ENCODE results near the gene WRNIP1. TPM values are rescaled to one million over a fixed set of nuclear protein-coding genes. Genes with fewer than 3 reads are reported as not detected.
A peak's percentile ranks its signal among the peaks of the same experiment; 100 is the strongest.

Gene WRNIP1
- total and polyA plus RNA-seq, 9 of the 15 experiments (the other 6 are each of a cell fraction or from before 2014, with no cell fraction given), result 13.2 to 63.6 (median 48.6) TPM

DNA sequence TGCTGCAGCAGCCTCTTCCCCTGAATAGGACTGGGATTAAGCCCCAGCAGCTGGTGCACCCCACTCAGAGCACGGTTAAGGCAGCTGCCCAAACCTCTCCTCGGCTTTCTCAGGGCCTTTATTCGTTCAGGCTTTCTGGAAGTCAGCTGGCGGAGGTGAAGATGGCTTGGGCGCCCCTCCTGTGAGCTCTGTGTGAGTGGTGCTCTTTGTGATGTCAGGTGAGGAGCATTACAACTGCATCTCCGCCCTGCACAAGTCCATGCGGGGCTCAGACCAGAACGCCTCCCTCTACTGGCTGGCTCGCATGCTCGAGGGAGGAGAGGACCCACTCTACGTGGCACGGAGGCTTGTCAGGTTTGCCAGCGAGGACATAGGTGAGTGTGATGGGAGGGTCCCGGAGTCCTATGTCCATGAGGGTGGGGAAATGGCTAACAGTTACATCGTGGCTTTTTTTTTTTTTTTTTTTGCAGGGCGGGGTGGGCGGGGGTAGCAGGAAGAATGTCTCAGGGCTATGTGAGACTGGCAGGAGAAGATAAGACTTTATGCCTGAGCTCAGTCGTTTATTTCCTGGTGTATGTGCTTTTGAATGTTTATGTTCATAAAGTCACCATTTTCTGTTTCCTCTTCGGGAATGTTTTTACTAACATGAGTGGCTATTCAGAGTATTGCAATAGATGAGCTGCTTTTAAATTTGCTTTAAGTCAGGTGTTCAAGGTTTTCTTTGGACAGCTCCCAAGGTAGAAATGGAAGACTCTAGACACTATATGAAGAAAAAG lies 18.2 kb downstream of the WRNIP1 start (continued):
- TF ChIP-seq, protein P1, sequence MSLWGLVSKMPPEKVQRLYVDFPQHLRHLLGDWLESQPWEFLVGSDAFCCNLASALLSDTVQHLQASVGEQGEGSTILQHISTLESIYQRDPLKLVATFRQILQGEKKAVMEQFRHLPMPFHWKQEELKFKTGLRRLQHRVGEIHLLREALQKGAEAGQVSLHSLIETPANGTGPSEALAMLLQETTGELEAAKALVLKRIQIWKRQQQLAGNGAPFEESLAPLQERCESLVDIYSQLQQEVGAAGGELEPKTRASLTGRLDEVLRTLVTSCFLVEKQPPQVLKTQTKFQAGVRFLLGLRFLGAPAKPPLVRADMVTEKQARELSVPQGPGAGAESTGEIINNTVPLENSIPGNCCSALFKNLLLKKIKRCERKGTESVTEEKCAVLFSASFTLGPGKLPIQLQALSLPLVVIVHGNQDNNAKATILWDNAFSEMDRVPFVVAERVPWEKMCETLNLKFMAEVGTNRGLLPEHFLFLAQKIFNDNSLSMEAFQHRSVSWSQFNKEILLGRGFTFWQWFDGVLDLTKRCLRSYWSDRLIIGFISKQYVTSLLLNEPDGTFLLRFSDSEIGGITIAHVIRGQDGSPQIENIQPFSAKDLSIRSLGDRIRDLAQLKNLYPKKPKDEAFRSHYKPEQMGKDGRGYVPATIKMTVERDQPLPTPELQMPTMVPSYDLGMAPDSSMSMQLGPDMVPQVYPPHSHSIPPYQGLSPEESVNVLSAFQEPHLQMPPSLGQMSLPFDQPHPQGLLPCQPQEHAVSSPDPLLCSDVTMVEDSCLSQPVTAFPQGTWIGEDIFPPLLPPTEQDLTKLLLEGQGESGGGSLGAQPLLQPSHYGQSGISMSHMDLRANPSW (CRISPR knock-in tag; IDR thresholded peaks at IDR 0.05), result no peak
- TF ChIP-seq ZNF766 (CRISPR knock-in tag; conservative IDR thresholded peaks at IDR 0.05) (no peak), GATA2 (CRISPR knock-in tag; IDR thresholded peaks at IDR 0.05) (no peak), NFE2L1 (tag; IDR thresholded peaks at IDR 0.05; ENCODE audit: borderline replicate concordance, low read depth) (no peak), ZBTB17 (CRISPR knock-in tag; IDR thresholded peaks at IDR 0.05) (peak; percentile 59; the same call in 1 of the 2 replicates), TBP (optimal IDR thresholded peaks at IDR 0.05; ENCODE audit: low read depth, low read length) (no peak), FOXK2 (conservative IDR thresholded peaks at IDR 0.05 in 1 of 2, IDR thresholded peaks at IDR 0.05 in 1 of 2; ENCODE audit: low read depth in 2 of 2) (no peak; a peak in 1 of 4 replicates), SNRNP70 (optimal IDR thresholded peaks at IDR 0.05; ENCODE audit: low read depth, low read length) (peak; percentile 48), MYC (IDR thresholded peaks at IDR 0.05; ENCODE audit: low read depth, low read length) (peak; percentile 72), MYC (CRISPR knock-in tag; IDR thresholded peaks at IDR 0.05; ENCODE audit: borderline replicate concordance, low read depth) (no peak), RBM17 (IDR thresholded peaks at IDR 0.05; ENCODE audit: borderline replicate concordance, low read depth, low read length) (no peak), CBFA2T3 (IDR thresholded peaks at IDR 0.05) (peak; percentile 41; the same call in 1 of the 2 replicates)
- TF ChIP-seq, protein P2, sequence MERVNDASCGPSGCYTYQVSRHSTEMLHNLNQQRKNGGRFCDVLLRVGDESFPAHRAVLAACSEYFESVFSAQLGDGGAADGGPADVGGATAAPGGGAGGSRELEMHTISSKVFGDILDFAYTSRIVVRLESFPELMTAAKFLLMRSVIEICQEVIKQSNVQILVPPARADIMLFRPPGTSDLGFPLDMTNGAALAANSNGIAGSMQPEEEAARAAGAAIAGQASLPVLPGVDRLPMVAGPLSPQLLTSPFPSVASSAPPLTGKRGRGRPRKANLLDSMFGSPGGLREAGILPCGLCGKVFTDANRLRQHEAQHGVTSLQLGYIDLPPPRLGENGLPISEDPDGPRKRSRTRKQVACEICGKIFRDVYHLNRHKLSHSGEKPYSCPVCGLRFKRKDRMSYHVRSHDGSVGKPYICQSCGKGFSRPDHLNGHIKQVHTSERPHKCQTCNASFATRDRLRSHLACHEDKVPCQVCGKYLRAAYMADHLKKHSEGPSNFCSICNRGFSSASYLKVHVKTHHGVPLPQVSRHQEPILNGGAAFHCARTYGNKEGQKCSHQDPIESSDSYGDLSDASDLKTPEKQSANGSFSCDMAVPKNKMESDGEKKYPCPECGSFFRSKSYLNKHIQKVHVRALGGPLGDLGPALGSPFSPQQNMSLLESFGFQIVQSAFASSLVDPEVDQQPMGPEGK (CRISPR knock-in tag; IDR thresholded peaks at IDR 0.05; ENCODE audit: borderline replicate concordance), result no peak
- TF ChIP-seq, protein P3, sequence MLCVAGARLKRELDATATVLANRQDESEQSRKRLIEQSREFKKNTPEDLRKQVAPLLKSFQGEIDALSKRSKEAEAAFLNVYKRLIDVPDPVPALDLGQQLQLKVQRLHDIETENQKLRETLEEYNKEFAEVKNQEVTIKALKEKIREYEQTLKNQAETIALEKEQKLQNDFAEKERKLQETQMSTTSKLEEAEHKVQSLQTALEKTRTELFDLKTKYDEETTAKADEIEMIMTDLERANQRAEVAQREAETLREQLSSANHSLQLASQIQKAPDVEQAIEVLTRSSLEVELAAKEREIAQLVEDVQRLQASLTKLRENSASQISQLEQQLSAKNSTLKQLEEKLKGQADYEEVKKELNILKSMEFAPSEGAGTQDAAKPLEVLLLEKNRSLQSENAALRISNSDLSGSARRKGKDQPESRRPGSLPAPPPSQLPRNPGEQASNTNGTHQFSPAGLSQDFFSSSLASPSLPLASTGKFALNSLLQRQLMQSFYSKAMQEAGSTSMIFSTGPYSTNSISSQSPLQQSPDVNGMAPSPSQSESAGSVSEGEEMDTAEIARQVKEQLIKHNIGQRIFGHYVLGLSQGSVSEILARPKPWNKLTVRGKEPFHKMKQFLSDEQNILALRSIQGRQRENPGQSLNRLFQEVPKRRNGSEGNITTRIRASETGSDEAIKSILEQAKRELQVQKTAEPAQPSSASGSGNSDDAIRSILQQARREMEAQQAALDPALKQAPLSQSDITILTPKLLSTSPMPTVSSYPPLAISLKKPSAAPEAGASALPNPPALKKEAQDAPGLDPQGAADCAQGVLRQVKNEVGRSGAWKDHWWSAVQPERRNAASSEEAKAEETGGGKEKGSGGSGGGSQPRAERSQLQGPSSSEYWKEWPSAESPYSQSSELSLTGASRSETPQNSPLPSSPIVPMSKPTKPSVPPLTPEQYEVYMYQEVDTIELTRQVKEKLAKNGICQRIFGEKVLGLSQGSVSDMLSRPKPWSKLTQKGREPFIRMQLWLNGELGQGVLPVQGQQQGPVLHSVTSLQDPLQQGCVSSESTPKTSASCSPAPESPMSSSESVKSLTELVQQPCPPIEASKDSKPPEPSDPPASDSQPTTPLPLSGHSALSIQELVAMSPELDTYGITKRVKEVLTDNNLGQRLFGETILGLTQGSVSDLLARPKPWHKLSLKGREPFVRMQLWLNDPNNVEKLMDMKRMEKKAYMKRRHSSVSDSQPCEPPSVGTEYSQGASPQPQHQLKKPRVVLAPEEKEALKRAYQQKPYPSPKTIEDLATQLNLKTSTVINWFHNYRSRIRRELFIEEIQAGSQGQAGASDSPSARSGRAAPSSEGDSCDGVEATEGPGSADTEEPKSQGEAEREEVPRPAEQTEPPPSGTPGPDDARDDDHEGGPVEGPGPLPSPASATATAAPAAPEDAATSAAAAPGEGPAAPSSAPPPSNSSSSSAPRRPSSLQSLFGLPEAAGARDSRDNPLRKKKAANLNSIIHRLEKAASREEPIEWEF (CRISPR knock-in tag; IDR thresholded peaks at IDR 0.05), result 0 out of 2 replicates have a peak, but pooled peaks have one; percentile 28
